K562 (cell line): Measurements from ENCODE around the gene CYB5R2. TPM values are rescaled to one million over a fixed set of nuclear protein-coding genes. Genes with fewer than 3 reads are reported as not detected.

Experiments used
- CHD2 ChIP-seq: IDR thresholded peaks from 2 replicates; pipeline ENCODE4 v1.6.1; 2011; ENCODE audit warnings: low read depth, low read length
- L3MBTL2 ChIP-seq: fragments of 450-650 bp; IDR thresholded peaks from 2 replicates; pipeline ENCODE4 v1.6.1; 2016; ENCODE audit warnings: mild to moderate bottlenecking, moderate library complexity
- MAFF ChIP-seq: IDR thresholded peaks from 2 replicates; pipeline ENCODE4 v1.6.1; 2012; ENCODE audit warnings: low read length, improper control_type of control experiment
- polyA plus RNA-seq, 8 experiments: library from polyadenylated mRNA; depleted of rRNA in 4 of 8; stranded (reverse) in 5 of 8; unstranded in 3 of 8; fragments of >200 nt; fragmentation: Nextera tagmentation in 2 of 8; fragmentation: Illumina TruSeq in 1 of 8; extraction: Ambion mirVana in 2 of 8; extraction: Trizol in 1 of 8; gene quantifications; 2 replicates each; pipeline versions ENCODE4 v1.2.1 to v1.2.3, GENCODE V29; 2011 to 2014; ENCODE audit warnings: inconsistent platforms in 1 of 8, missing spikeins in 1 of 8
- total RNA-seq, 7 experiments: library from RNA; depleted of rRNA in 6 of 7; stranded (reverse); fragments of >200 nt in 6 of 7; fragmentation: Illumina TruSeq in 2 of 7; extraction: Trizol in 2 of 7; gene quantifications; 2 replicates each; pipeline versions ENCODE4 v1.2.1 to v1.2.3, GENCODE V29; 2011 to 2021; ENCODE audit warnings: low replicate concordance in 1 of 7
- TF ChIP-seq, protein P1 (sequence below): fragments of 200-400 bp; formaldehyde crosslinking; IDR thresholded peaks from 2 replicates; pipeline ENCODE4 v1.6.1; 2017; ENCODE audit warnings: mild to moderate bottlenecking, low read depth, low read length, moderate library complexity
- TF ChIP-seq, protein P2 (sequence below): IDR thresholded peaks from 2 replicates; pipeline ENCODE4 v1.6.1; 2014; ENCODE audit warnings: antibody characterized with exemption
- TF ChIP-seq, protein P3 (sequence below): sonication (generic); formaldehyde crosslinking; IDR thresholded peaks from 2 replicates; pipeline ENCODE4 v1.8.0; 2022; ENCODE audit warnings: mild to moderate bottlenecking, missing genetic modification reagents
- TF ChIP-seq, protein P4 (sequence below): fragments of 200-800 bp; sonication (Bioruptor generic); IDR thresholded peaks from 2 replicates; pipeline ENCODE4 v1.6.1; 2017; ENCODE audit warnings: missing genetic modification characterization, missing compliant biosample characterization
- TF ChIP-seq, protein P5 (sequence below): fragments of 450-650 bp; IDR thresholded peaks from 2 replicates; pipeline ENCODE4 v1.6.1; 2018; ENCODE audit warnings: mild to moderate bottlenecking, low read depth; ENCODE audit not compliant: partially characterized antibody

Gene CYB5R2
- total and polyA plus RNA-seq, 9 of the 15 experiments (the other 6 are each of a cell fraction or from before 2014, with no cell fraction given) = 8.2 to 28.7 (median 13.6) TPM

DNA sequence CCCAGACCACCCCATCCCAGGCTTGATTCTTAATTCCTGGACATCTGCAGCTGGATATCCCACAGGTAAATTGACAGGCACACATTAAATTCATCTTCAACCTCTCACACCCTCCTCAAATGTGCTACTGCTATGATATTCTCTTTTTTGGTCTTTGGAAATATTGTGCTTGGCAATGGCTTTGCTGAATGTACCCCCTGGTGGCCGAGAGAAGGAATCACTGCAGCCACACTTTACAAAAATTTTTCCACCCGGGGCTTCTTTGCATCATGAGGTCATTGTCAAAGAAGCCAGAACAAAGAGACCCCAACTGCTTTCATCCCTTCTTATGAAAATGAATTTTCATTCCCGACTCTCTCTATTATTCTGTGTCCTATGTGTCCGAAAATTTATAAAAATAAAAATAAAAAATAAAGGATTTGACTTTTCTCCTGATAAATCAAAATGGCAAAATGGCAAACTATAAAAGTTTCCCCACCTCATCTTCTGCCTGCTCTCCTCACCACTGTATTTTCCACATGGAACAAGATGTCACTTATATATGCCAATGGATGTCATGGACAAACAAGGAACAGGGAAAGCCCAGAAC lies 15.0 kb upstream of the CYB5R2 start (continued):
- TF ChIP-seq, protein P1, sequence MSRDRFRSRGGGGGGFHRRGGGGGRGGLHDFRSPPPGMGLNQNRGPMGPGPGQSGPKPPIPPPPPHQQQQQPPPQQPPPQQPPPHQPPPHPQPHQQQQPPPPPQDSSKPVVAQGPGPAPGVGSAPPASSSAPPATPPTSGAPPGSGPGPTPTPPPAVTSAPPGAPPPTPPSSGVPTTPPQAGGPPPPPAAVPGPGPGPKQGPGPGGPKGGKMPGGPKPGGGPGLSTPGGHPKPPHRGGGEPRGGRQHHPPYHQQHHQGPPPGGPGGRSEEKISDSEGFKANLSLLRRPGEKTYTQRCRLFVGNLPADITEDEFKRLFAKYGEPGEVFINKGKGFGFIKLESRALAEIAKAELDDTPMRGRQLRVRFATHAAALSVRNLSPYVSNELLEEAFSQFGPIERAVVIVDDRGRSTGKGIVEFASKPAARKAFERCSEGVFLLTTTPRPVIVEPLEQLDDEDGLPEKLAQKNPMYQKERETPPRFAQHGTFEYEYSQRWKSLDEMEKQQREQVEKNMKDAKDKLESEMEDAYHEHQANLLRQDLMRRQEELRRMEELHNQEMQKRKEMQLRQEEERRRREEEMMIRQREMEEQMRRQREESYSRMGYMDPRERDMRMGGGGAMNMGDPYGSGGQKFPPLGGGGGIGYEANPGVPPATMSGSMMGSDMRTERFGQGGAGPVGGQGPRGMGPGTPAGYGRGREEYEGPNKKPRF = no peak
- no peak for TF ChIP-seq L3MBTL2
- TF ChIP-seq, protein P2, sequence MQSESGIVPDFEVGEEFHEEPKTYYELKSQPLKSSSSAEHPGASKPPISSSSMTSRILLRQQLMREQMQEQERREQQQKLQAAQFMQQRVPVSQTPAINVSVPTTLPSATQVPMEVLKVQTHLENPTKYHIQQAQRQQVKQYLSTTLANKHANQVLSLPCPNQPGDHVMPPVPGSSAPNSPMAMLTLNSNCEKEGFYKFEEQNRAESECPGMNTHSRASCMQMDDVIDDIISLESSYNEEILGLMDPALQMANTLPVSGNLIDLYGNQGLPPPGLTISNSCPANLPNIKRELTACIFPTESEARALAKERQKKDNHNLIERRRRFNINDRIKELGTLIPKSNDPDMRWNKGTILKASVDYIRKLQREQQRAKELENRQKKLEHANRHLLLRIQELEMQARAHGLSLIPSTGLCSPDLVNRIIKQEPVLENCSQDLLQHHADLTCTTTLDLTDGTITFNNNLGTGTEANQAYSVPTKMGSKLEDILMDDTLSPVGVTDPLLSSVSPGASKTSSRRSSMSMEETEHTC = no peak
- TF ChIP-seq, protein P3, sequence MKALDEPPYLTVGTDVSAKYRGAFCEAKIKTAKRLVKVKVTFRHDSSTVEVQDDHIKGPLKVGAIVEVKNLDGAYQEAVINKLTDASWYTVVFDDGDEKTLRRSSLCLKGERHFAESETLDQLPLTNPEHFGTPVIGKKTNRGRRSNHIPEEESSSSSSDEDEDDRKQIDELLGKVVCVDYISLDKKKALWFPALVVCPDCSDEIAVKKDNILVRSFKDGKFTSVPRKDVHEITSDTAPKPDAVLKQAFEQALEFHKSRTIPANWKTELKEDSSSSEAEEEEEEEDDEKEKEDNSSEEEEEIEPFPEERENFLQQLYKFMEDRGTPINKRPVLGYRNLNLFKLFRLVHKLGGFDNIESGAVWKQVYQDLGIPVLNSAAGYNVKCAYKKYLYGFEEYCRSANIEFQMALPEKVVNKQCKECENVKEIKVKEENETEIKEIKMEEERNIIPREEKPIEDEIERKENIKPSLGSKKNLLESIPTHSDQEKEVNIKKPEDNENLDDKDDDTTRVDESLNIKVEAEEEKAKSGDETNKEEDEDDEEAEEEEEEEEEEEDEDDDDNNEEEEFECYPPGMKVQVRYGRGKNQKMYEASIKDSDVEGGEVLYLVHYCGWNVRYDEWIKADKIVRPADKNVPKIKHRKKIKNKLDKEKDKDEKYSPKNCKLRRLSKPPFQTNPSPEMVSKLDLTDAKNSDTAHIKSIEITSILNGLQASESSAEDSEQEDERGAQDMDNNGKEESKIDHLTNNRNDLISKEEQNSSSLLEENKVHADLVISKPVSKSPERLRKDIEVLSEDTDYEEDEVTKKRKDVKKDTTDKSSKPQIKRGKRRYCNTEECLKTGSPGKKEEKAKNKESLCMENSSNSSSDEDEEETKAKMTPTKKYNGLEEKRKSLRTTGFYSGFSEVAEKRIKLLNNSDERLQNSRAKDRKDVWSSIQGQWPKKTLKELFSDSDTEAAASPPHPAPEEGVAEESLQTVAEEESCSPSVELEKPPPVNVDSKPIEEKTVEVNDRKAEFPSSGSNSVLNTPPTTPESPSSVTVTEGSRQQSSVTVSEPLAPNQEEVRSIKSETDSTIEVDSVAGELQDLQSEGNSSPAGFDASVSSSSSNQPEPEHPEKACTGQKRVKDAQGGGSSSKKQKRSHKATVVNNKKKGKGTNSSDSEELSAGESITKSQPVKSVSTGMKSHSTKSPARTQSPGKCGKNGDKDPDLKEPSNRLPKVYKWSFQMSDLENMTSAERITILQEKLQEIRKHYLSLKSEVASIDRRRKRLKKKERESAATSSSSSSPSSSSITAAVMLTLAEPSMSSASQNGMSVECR (CRISPR knock-in tag) = no peak
- TF ChIP-seq, protein P4, sequence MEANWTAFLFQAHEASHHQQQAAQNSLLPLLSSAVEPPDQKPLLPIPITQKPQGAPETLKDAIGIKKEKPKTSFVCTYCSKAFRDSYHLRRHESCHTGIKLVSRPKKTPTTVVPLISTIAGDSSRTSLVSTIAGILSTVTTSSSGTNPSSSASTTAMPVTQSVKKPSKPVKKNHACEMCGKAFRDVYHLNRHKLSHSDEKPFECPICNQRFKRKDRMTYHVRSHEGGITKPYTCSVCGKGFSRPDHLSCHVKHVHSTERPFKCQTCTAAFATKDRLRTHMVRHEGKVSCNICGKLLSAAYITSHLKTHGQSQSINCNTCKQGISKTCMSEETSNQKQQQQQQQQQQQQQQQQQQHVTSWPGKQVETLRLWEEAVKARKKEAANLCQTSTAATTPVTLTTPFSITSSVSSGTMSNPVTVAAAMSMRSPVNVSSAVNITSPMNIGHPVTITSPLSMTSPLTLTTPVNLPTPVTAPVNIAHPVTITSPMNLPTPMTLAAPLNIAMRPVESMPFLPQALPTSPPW = no peak
- TF ChIP-seq MAFF = no peak
- TF ChIP-seq, protein P5, sequence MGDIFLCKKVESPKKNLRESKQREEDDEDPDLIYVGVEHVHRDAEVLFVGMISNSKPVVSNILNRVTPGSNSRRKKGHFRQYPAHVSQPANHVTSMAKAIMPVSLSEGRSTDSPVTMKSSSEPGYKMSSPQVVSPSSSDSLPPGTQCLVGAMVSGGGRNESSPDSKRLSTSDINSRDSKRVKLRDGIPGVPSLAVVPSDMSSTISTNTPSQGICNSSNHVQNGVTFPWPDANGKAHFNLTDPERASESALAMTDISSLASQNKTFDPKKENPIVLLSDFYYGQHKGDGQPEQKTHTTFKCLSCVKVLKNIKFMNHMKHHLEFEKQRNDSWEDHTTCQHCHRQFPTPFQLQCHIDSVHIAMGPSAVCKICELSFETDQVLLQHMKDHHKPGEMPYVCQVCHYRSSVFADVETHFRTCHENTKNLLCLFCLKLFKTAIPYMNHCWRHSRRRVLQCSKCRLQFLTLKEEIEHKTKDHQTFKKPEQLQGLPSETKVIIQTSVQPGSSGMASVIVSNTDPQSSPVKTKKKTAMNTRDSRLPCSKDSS = no peak
- TF ChIP-seq CHD2 = no peak
